Dermis blood vessel endothelial cell (primary cell): ENCODE results near the gene FAM169A. TPM values are rescaled to one million over a fixed set of nuclear protein-coding genes. Genes with fewer than 3 reads are reported as not detected.
"Not testable (repeated sequence)": the region's sequence is repeated elsewhere in the genome, so short reads cannot be mapped to it uniquely, and the experiment has no call there.

Experiments
- DNase-seq: peaks from one replicate; pipeline ENCODE4 v3.0.0; 2010
- total RNA-seq: library from RNA; depleted of rRNA; stranded (reverse); fragments of >200 nt; gene quantifications from 2 replicates; pipeline ENCODE4 v1.2.3, GENCODE V29; 2014

The FAM169A gene, protein sequence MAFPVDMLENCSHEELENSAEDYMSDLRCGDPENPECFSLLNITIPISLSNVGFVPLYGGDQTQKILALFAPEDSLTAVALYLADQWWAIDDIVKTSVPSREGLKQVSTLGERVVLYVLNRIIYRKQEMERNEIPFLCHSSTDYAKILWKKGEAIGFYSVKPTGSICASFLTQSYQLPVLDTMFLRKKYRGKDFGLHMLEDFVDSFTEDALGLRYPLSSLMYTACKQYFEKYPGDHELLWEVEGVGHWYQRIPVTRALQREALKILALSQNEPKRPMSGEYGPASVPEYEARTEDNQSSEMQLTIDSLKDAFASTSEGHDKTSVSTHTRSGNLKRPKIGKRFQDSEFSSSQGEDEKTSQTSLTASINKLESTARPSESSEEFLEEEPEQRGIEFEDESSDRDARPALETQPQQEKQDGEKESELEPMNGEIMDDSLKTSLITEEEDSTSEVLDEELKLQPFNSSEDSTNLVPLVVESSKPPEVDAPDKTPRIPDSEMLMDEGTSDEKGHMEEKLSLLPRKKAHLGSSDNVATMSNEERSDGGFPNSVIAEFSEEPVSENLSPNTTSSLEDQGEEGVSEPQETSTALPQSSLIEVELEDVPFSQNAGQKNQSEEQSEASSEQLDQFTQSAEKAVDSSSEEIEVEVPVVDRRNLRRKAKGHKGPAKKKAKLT
- 4.0 and 4.9 TPM in 2 replicates for total RNA-seq

DNA sequence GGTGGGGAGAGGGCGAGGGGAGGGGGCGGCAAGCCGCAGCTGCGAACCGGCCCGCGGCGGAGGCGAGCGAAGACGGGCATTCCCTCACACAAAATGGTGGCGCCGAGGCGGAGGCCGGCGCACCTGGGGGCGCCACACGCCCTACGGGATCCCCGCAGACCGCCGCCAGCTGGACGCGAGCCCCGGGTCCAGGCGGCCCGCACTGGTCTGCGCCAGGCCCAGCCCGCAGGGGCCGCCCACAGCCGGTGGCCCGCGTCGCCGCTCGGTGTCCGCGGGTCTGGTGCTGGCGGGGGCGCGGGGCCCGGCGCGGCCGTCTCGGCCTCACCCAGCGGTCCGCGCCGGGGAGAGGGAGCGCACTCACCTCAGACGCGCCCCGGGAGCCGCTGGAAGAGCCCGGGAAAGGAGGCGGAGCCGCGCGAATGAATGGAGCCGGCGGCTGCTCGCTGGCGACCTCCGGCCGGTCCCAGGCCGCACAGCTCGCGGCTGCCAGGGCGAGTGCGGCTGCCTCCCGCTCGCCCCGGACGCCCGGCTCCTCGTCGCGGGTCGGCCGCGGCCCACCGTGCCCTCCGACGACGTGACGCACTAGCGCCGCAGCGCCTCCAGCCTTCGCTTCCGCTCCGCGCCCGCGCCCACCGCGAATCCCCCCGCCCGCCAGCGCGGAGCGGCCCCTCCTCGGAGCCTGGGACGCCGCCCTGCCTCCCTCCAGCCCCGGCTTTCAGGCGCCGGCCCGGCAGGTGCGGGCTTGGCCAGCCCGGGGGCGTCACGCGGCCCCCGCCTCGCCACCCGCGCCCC, at the start of gene FAM169A:
FAM169A (minus strand) TSS at position 584 of the 792 bp plus-strand sequence. CDS start 24,711 bp downstream, outside the sequence.
- peak; percentile 28 for DNase-seq

DNA sequence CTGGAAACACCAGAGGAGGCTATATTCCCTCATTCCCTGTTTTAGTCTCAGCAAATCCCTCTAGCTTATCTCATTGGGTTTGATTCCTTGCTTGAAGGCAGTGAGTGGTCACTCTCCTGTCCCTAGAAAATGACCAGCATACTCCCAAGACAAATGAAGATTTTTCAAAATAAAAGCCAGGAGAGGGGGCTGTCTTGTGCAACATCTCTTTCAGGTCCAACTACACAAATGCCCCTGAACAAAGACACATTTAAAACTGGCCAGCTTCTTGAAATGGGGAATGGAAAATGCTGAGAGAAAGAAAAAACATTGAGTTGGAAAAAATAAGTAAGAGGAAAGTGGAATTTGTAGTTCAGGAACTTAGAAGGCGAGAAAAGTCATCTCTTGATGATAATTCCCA, 49.3 kb upstream of the FAM169A start:
- no peak for DNase-seq

DNA sequence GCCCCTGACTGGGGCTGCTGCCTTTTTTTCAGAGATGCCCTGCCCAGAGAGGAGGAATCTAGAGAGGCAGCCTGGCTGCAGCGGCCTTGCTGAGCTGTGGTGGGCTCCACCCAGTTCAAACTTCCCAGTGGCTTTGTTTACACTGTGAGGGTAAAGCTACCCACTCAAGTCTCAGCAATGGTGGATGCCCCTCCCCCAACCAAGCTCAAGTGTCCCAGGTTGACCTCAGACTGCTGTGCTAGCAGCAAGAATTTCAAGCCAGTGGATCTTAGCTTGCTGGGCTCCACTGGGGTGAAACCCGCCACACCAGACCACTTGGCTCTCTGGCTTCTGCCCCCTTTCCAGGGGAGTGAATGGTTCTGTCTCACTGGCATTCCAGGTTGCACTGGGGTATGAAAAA, 45.2 kb upstream of the FAM169A start:
- DNase-seq: not testable (repeated sequence)

DNA sequence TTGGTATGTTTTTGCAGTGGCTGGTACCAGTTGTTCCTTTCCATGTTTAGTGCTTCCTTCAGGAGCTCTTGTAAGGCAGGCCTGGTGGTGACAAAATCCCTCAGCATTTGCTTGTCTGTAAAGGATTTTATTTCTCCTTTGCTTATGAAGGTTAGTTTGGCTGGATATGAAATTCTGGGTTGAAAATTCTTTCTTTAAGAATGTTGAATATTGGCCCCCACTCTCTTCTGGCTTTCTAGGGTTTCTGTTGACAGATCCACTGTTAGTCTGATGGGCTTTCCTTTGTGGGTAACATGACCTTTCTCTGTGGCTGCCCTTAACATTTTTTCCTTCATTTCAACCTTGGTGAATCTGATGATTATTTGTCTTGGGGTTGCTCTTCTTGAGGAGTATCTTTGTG, 43.7 kb upstream of the FAM169A start:
- DNase-seq: not testable (repeated sequence)

DNA sequence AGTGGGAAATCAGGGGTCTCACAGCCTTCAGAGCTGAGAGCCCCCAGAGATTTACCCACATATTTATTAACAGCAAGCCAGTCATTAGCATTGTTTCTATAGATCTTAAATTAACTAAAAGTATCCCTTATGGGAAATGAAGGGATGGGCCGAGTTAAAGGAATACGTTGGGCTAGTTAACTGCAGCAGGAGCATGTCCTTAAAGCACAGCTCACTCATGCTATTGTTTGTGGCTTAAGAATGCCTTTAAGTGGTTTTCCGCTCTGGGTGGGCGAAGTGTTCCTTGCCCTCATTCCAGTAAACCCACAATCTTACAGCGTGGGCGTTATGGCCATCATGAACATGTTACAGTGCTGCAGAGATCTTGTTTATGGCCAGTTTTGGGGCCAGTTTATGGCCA, 42.0 kb upstream of the FAM169A start:
- not testable (repeated sequence) for DNase-seq

DNA sequence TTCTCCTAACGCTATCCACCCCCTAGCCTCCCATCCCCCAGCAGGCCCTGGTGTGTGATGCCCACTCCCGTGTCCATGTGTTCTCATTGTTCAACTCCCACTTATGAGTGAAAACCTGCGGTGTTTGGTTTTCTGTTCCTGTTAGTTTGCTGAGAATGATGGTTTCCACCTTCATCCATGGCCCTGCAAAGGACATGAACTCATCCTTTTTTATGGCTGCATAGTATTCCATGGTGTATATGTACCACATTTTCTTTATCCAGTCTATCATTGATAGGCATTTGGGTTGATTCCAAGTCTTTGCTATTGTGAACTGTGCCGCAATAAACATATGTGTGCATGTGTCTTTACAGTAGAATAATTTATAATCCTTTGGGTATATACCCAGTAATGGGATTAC, 38.5 kb upstream of the FAM169A start:
- not testable (repeated sequence) for DNase-seq

DNA sequence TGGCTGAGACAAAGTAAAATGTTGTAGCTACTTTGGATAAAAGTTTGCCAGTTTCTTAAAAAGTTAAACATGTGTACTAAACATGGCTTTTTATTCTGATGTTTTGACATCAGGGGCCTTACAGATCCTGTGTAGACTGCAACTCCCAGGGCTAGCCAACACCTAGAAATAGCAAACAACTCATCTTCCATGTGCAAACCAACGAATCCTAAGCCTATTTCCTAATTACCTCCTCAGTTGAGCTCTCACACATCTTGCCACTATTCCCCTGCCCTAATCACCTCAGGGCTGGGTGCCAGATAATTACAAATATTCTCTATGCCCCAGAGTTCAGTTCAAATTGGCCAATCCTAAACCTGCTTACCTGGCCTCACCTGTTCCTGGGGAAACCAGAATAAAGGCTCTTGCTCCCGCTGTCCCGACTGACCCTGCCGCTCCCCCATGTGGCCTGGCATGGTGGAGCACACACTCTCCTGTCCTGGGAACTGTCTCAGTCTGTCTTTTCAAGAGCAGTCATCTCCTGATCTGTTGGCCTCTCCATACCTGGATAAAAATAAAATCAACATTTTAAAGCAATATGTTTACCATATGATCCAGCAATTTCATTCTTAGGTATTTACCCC, 37.1 kb upstream of the FAM169A start:
- DNase-seq: peak; percentile 13

DNA sequence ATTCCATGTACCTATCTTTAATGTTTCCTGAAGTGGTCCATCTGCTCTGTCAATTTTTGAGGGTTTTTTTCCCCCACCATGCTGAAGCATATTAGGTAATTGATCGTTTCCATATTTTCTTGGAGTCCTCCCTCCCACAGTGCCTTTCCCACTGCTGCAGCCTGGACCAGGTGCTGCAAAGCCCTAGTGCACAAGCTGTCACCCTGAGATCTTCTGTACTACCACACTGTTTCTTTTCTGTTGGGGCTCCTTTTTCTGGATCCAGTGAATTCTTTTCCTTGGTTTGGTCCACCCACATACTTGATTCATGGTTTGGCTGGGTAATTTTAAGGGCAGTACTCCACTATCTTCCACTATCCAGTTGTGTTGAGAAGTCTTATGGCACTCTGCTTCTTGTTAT, 30.9 kb upstream of the FAM169A start:
- DNase-seq: no peak

DNA sequence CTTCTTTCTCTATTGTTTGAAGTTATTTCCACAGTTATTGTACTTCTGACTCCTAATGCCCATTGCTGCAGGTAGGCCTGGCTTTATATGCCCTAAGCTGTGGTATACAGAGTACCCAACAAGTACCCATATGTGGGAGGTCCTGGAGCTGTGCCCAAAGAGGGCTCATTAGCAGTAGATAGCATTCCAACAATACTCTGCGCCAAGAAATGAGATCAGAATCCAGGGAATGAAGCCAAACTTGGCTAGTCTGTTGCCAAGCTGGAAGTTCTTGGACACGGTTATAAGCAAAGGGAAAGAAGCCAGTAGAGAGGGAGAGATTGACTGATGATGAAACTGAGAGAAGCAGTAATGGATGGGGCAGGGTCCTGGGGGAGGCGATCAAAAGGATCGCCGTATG, 29.7 kb upstream of the FAM169A start:
- peak; percentile 72 for DNase-seq

DNA sequence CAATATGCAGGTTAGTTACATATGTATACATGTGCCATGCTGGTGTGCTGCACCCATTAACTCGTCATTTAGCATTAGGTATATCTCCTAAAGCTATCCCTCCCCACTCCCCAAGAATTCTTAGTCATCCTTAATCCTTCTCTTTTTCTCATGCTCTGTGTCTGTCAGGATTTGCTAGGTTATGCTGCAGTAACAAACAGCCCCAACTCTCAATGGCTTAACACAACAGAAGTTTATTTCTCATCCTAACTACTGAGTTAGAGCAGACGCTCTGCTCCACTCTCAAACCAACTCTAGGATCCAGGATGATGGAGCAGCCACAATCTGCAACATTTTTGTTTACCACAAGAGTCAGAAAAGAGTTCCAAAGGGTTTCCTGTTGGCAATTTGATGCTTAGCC, 28.2 kb upstream of the FAM169A start:
- DNase-seq: no peak

DNA sequence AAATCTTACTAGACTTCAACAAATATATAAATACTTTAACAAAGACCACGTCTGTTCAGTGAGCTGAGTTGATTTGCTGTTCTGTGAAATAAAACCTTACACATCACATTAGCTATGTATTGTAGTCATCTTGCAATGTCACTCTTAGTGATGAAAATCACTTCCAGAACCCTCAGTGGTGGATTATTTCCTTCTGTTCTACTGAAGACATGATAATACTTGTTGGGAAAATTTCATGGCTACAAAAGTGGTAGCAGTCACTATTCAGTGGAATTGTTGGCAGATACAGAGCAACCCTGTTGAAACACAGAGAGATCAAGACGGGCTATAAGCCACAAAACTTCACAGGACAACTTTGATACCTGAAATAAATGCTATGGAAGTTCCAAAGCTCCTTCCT, 26.7 kb upstream of the FAM169A start:
- no peak for DNase-seq

DNA sequence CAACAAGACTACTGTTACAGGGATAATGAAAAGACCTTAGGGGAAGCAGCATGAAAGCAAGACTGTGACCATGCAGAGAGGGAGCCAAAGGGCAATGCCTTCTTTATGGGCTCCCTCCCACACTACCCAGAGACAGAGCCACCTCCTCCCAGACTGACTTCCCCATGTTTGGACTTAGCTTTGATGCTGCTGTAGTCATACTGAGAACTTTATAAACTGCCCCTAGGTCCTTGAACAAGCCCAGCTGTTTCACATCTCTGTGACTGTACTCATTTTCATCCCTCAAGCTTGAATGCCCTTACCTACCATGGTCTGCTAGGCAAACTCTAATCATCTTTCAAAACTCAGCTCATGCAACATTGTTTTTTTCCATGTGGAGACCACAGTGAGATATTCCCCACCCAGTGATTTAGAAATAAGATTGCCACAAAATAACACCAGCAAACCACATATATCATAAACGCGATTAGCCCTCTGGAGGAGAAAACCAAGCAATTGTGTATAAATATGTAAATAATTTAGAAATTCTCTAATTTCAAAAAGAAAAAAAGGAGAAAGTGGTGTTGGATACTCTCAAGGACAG, 23.4 kb upstream of the FAM169A start:
- DNase-seq: no peak

DNA sequence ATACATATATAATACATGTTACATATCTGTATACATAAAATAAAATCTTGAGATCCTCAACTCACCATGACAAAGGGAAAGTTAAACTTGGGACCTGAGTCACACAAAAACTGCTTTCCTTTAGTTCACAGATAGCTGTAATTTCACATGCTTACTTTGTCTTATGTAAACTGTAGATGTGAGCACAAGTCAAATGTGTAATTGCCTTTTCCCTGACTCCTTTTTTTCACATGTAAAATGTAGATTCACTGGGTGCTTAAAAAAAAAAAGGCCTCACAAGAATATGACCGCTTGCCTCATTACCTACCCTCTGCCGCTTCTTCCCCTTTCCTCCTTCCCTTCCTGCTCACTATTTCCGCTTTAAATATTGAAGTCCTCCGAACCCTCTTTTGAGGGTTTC, 21.9 kb upstream of the FAM169A start:
- DNase-seq: no peak

DNA sequence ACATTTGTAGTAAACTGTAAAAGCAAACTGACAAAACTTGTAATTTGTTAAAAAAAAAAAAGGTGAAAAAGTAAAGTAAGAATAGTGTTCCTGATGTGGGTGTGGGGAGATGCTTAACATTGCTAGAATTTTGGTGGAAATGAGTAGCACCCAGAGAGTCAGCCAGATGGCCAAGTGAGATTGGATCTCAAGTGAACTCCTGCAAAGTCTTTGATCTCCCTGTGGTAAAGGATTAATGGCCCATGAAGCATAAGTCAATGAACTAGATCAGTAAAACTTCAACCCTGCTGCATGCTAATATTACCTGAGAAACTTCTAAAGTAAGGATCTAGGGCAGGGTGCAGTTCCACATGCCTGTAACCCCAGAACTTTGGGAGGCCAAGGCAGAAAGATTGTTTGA, 19.0 kb upstream of the FAM169A start:
- no peak for DNase-seq

DNA sequence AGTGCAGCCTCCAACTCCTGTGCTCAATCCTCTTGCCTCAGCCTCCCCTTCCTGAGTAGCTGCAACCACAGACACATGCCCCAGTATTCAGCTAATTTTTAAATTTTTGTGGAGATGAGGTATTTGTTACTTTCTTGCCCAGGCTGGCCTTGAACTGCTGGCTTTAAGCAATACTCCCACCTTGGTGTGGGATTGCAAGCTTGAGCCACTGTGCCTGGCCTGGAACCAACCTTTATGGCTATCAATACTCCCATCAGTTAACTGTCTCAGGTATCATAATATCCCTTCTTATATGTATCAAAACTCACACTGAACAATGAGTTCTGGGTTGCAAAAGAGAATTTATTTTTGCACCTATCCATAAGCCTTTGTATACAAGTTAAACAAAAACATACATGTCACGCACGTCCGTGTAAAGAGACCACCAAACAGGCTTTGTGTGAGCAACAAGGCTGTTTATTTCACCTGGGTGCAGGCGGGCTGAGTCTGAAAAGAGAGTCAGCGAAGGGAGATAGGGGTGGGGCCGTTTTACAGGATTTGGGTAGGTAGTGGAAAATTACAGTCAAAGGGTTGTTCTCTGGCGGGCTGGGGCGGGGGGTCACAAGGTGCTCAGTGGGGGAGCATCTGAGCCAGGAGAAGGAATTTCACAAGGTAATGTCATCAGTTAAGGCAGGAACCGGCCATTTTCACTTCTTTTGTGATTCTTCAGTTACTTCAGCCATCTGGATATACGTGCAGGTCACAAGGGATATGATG, 16.4 kb upstream of the FAM169A start:
- DNase-seq: not testable (repeated sequence)

DNA sequence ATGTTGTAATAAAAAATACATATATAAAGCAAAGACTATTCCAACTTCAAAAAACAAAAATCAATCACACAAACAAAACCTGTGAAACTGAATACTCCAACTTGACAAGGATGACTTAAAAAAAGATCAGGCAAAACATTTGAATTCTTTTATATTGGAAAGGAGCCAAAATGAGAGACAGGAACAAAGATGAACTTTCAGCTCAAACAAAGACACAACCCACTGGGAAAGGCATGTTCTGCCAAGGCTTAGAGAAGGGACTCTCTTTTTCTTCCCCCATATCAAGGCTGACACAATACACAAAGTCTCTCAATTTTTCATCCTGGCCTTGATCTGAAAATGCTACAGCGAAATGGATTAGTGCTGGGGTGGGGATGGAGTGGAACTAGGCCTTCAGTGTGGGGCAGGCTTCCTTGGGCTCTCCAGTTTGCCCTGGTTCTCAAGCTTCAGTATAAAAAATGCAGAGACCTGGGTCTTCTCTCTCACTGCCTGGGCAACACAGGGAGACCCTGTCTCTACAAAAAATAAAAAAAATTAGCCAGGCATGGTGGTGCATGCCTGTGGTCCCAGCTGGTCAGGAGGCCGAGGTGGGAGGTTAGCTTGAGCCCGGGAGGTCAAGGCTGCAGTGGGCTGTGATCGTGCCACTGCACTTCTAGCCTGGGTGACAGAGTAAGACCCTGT, 11.6 kb upstream of the FAM169A start:
- no peak for DNase-seq

DNA sequence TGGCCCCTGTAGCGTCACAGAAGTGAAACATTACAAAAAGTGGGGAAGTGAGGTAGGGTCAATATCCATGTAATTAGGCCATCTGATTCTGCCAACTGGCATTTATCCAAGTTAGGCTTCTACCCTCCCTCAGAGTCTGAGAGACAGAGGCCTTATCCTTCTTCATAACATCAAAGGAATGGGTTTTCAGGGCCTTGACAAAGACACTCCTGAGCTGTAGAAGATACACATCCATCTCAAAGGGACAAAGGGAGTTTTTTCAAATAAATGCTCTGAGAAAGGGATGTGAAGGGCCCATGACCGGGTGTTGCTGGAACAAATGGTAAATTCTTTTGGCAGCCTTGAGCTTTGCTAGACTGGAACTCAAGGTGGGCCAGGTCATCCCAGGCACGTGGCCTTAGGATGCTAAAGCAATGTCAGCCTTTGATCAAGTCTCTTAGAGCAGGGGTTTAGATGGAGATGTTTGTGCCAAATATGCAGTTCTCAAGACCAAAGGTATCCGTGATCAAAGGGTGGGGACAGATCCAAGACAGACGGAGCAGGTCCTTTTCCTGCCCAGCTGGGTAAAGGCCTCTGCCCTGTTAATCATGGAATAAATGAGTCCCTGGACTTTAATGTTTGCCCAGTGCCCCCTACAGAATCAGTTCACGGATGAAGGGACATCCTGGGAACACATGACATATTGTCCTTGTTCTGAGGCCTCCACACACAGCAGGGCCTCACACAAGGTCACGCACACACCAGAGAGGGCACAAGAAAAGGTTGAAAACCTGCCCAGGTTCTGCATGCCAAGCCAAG, 10.0 kb upstream of the FAM169A start:
- no peak for DNase-seq

DNA sequence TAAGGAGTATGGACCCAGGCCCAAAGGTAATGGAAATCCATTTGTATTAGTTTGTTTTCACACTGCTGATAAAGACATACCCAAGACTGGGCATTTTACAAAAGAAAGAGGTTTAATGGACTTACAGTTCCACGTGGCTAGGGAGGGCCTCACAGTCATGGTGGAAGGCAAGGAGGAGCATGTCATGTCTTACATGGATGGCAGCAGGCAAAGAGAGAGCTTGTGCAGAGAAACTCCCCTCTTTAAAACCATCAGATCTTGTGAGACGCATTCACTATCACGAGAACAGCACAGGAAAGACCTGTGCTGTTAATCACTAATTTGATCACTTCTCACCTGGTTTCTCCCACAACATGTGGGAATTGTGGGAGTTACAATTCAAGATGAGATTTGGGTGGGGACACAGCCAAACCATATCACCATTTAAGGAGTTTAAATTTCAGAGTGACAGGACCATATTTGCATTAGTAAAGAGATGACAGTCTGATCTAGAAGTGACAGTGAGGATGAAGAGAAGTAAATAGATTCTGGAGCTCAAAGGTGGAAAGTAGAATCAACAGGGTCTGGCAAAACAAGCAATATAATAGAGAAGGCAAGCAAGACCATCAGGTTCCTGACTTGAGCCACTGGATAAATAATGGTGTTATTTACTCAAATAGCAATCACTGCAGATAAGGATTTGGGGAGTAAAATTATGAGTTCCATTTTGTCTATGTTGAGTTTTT, 7.5 kb upstream of the FAM169A start:
- no peak for DNase-seq

DNA sequence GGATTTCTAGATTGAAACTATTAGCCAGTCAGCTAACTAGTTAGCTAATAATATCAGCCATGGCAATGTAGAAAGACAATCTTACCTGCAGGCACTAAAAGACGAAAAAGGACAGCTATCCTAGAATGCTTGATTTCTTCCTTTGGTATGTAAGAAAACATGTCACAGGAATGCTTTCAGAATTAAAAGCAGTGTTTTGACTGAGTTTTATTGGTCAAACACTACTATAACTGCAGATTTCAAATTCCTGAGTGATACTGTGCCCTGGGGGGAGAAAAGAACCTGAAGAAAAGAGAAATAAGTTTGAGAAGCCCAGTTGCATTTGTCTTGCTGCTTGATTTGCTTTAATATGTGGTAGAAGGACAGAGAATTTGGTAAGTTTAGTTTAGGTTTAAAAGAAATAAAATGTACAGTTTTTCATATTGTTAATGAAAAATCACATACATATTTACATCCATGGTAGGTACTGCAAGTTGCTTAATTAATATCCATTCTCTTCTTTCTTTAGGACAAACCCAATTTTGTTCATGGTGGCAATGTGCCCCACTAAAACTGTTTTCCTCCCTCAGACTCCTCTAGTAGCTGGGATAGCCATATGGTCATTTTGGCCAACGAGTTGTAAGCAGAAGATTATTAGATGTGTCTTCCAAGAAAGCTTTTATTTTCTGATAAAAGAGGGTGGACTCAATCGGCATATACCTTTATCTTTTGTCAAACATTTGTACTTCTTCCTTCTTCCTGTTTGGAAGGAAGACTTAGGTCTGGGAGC, 4.3 kb upstream of the FAM169A start:
- DNase-seq: no peak
